B cell (primary cell): Measurements from ENCODE around the gene MLIP. TPM values are rescaled to one million over a fixed set of nuclear protein-coding genes. Genes with fewer than 3 reads are reported as not detected.

Source experiments
- ATAC-seq: fragments of 200-7000 bp; cut with Tn5 transposase; one replicate; pipeline ENCODE4 v1.10.0; 2021; ENCODE audit warnings: low read depth, mild to moderate bottlenecking, moderate number of reproducible peaks, moderate library complexity
- CTCF ChIA-PET: fragments of 350-600 bp; sonication (Branson Sonifier 250); formaldehyde crosslinking; loops from one replicate; lab custom pipeline; 2021; ENCODE audit warnings: antibody characterized with exemption, inconsistent platforms; lab: Charles Lee
- POLR2A ChIA-PET: fragments of 350-600 bp; sonication (Branson Sonifier 250); formaldehyde crosslinking; loops from one replicate; lab custom pipeline; 2021; ENCODE audit warnings: antibody characterized with exemption; lab: Charles Lee
- DNase-seq: peaks from one replicate; pipeline ENCODE4 v3.0.0; 2013
- H2AFZ ChIP-seq: 2 replicates; pipeline ENCODE4 v1.6.1; 2012; ENCODE audit warnings: mild to moderate bottlenecking, low read depth, low read length; ENCODE audit not compliant: insufficient read depth, poor library complexity, severe bottlenecking
- H3K27ac ChIP-seq, 2 donors: 1 replicate in 1 of 2; 2 replicates in 1 of 2; pipeline ENCODE4 v1.5.1; 2012 to 2013; ENCODE audit warnings: low read length in 2 of 2, mild to moderate bottlenecking in 2 of 2, moderate library complexity in 1 of 2
- H3K27me3 ChIP-seq, 4 experiments: fragments of 200-600 bp in 1 of 4; sonication (generic) in 1 of 4; replicated peaks in 1 of 4; 1 replicate in 2 of 4; 2 replicates in 2 of 4; pipeline versions ENCODE4 v1.6.1 to v1.7.0; 2013 to 2016; ENCODE audit warnings: low read length in 3 of 4, mild to moderate bottlenecking in 2 of 4, mixed read lengths in 1 of 4, moderate library complexity in 1 of 4; ENCODE audit not compliant: insufficient read depth in 4 of 4, control insufficient read depth in 3 of 4; ENCODE audit errors: control extremely low read depth in 1 of 4
- H3K36me3 ChIP-seq, 2 experiments: replicated peaks in 1 of 2; 1 replicate in 1 of 2; 2 replicates in 1 of 2; pipeline versions ENCODE4 v1.6.1 to v1.7.1; 2013; ENCODE audit warnings: low read length in 1 of 2; ENCODE audit not compliant: insufficient read depth in 2 of 2, control insufficient read depth in 1 of 2; ENCODE audit errors: control extremely low read depth in 1 of 2, extremely low read depth in 1 of 2
- H3K4me1 ChIP-seq, 2 donors: fragments of 200-600 bp in 1 of 2; sonication (generic) in 1 of 2; 1 replicate in 1 of 2; 2 replicates in 1 of 2; pipeline versions ENCODE4 v1.5.1 to v1.6.1; 2013 to 2017; ENCODE audit warnings: low read length in 2 of 2; ENCODE audit not compliant: control insufficient read depth in 2 of 2, insufficient read depth in 2 of 2
- H3K4me2 ChIP-seq: replicated peaks from 2 replicates; pipeline ENCODE3; 2012; ENCODE audit warnings: mild to moderate bottlenecking, low read depth, low read length; ENCODE audit not compliant: poor library complexity, severe bottlenecking
- H3K4me3 ChIP-seq, 5 experiments: fragments of 200-600 bp in 1 of 5; sonication (generic) in 1 of 5; 1 replicate in 3 of 5; 2 replicates in 2 of 5; pipeline versions ENCODE4 v1.5.1 to v1.7.0; 2011 to 2016; ENCODE audit warnings: low read length in 4 of 5, mild to moderate bottlenecking in 4 of 5, low read depth in 2 of 5, control low read depth in 1 of 5, moderate library complexity in 1 of 5; ENCODE audit not compliant: insufficient read depth in 1 of 5; ENCODE audit errors: control extremely low read depth in 1 of 5, extremely low read depth in 1 of 5
- H3K79me2 ChIP-seq: fragments of 200-600 bp; sonication (generic); one replicate; pipeline ENCODE4 v1.6.0; 2016; ENCODE audit warnings: low read length; ENCODE audit not compliant: control insufficient read depth, insufficient read depth
- H3K9ac ChIP-seq: fragments of 200-600 bp; sonication (generic); 2 replicates; pipeline ENCODE4 v1.6.1; 2017; ENCODE audit warnings: mild to moderate bottlenecking, low read length, moderate library complexity
- H3K9me3 ChIP-seq, 3 donors: one replicate each; pipeline versions ENCODE4 v1.6.1 to v1.7.1; 2013; ENCODE audit warnings: low read length in 2 of 3; ENCODE audit not compliant: control insufficient read depth in 2 of 3, insufficient read depth in 1 of 3; ENCODE audit errors: control extremely low read depth in 1 of 3
- H4K20me1 ChIP-seq: 2 replicates; pipeline ENCODE4 v1.6.0; 2012; ENCODE audit warnings: mild to moderate bottlenecking, low read length; ENCODE audit not compliant: insufficient read depth, control insufficient read depth, poor library complexity, severe bottlenecking
- H3K27ac Mint-ChIP-seq: one replicate; pipeline ENCODE4 v1.8.0; 2021; ENCODE audit warnings: mixed read lengths
- H3K27me3 Mint-ChIP-seq: one replicate; pipeline ENCODE4 v1.8.0; 2021; ENCODE audit warnings: mixed read lengths
- H3K4me1 Mint-ChIP-seq: one replicate; pipeline ENCODE4 v1.8.0; 2021; ENCODE audit warnings: mixed read lengths
- H3K4me3 Mint-ChIP-seq: one replicate; pipeline ENCODE4 v1.8.0; 2021; ENCODE audit warnings: mixed read lengths
- H3K9me3 Mint-ChIP-seq: one replicate; pipeline ENCODE4 v1.8.0; 2022; ENCODE audit warnings: mixed read lengths; ENCODE audit not compliant: insufficient read depth
- EZH2 ChIP-seq: IDR thresholded peaks from 2 replicates; pipeline ENCODE4 v1.6.1; 2012; ENCODE audit warnings: borderline replicate concordance, low read depth, mild to moderate bottlenecking, moderate library complexity, low read length; ENCODE audit not compliant: insufficient read depth, poor library complexity, severe bottlenecking
- WGBS: methylation state at CpG from one replicate; pipeline ENCODE4 v1.1.5; 2013; ENCODE audit warnings: missing lambda C conversion rate; ENCODE audit not compliant: insufficient coverage; 5-methylcytosine and 5-hydroxymethylcytosine counted together
- intact Hi-C: fragments of 100-400 bp; cut with micrococcal nuclease; formaldehyde crosslinking; loops from one replicate; pipeline ENCODE4 v1.10.0; 2022
- polyA plus RNA-seq: library from polyadenylated mRNA; depleted of rRNA; stranded (reverse); fragments of >200 nt; gene quantifications from 2 replicates; pipeline ENCODE4 v1.2.3, GENCODE V29; 2012
- total RNA-seq, 2 donors: library from RNA; stranded (reverse); fragments of 120-200 nt in 1 of 2; gene quantifications; 1 replicate in 1 of 2; 2 replicates in 1 of 2; pipeline versions ENCODE4 v1.2.3 to v1.2.4, GENCODE V29; 2013 to 2022
- TF ChIP-seq, protein P1 (sequence below): fragments of 200-600 bp; IDR thresholded peaks from one replicate; pipeline ENCODE4 v1.8.0; 2022; ENCODE audit warnings: antibody characterized with exemption, mild to moderate bottlenecking

The MLIP gene
- total and polyA plus RNA-seq, 2 donors (not counting 1 experiment from before 2014, with no cell fraction given) = not detected

DNA sequence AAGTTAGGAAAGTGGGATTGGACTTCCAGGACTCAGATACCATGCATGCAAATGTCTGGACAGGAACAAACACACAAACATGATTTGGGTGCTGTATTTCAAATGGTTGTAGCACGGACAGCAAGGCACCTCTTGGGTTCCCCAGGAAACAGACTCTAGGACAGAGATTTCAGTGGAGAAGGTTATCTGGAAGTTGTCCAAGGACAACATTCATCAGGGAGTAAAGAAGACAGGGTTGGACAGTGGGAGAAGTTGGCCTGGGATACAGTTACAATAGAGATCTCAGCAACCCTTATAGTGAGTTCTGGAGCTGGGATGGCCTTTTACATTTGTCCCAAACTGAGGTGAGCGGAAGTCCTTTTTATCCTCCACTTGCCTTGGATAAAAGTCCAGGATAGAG, 177.2 kb downstream of the MLIP start:
- whole genome bisulfite sequencing = 100% methylated on average over 1 of the region's 2 CpGs
- H3K27me3 Mint-ChIP-seq = no peaks in the 10 kb centered on the region
- Histone ChIP-seq H3K9ac (no peak overlapping the region), H4K20me1 (no peaks in the 10 kb centered on the region), H3K4me2 (no peak overlapping the region), H3K9me3 (no peaks in the 10 kb centered on the region), H3K27me3 (no peaks in the 10 kb centered on the region), H3K27ac (no peak overlapping the region), H3K4me3 (no peak overlapping the region), H2AFZ (no peak overlapping the region), H3K36me3 (no peaks in the 10 kb centered on the region), H3K79me2 (no peaks in the 10 kb centered on the region), H3K4me1 (no peaks in the 10 kb centered on the region)
- ChIA-PET POLR2A (no interaction called here), CTCF (no interaction called here)
- intact Hi-C loops = no loop called here
- no peak for TF ChIP-seq EZH2
- H3K27ac Mint-ChIP-seq = no peak overlapping the region
- H3K9me3 Mint-ChIP-seq = no peaks in the 10 kb centered on the region
- ATAC-seq = no peak
- peaks cover 9% of the 10 kb centered on the region for H3K4me1 Mint-ChIP-seq
- no peak overlapping the region for H3K4me3 Mint-ChIP-seq
- DNase-seq = no peak

DNA sequence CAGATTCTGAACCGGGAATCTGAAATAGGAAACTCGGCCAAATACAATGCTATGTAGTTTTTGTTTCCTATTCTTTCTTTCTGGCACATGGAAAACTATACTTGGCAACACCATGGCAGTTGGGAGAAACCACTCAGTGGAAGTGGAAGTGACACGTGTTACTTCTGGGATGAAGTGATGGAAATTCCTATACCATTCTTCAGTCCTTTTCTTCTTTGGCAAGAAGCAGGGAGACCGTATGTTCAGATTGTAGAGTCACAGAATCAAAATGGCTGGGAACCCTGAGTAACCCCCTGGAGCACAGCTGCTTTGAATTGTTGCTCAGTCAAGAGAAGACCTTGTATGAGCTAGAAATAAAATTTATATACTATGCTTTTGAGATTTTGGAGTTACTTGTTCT, 178.2 kb downstream of the MLIP start:
- ATAC-seq = no peak
- H4K20me1 ChIP-seq = no peaks in the 10 kb centered on the region
- H3K4me3 ChIP-seq = no peak overlapping the region
- Mint-ChIP-seq H3K4me3 (no peak overlapping the region), H3K27ac (no peak overlapping the region), H3K9me3 (no peaks in the 10 kb centered on the region), H3K27me3 (no peaks in the 10 kb centered on the region), H3K4me1 (peaks cover 9% of the 10 kb centered on the region)
- no peak overlapping the region for H2AFZ ChIP-seq
- intact Hi-C loops = no loop called here
- no peak for DNase-seq
- ChIA-PET POLR2A (no interaction called here), CTCF (no interaction called here)
- no peaks in the 10 kb centered on the region for H3K36me3 ChIP-seq
- no peaks in the 10 kb centered on the region for H3K9me3 ChIP-seq
- TF ChIP-seq, protein P1, sequence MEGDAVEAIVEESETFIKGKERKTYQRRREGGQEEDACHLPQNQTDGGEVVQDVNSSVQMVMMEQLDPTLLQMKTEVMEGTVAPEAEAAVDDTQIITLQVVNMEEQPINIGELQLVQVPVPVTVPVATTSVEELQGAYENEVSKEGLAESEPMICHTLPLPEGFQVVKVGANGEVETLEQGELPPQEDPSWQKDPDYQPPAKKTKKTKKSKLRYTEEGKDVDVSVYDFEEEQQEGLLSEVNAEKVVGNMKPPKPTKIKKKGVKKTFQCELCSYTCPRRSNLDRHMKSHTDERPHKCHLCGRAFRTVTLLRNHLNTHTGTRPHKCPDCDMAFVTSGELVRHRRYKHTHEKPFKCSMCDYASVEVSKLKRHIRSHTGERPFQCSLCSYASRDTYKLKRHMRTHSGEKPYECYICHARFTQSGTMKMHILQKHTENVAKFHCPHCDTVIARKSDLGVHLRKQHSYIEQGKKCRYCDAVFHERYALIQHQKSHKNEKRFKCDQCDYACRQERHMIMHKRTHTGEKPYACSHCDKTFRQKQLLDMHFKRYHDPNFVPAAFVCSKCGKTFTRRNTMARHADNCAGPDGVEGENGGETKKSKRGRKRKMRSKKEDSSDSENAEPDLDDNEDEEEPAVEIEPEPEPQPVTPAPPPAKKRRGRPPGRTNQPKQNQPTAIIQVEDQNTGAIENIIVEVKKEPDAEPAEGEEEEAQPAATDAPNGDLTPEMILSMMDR = no peak
- no peak for TF ChIP-seq EZH2
- H3K4me1 ChIP-seq = no peaks in the 10 kb centered on the region
- H3K4me2 ChIP-seq = no peak overlapping the region
- no peaks in the 10 kb centered on the region for H3K79me2 ChIP-seq
- no CpG with 5 or more reads among the region's 4 CpGs for WGBS
- no peak overlapping the region for H3K9ac ChIP-seq
- no peaks in the 10 kb centered on the region for H3K27me3 ChIP-seq
- H3K27ac ChIP-seq = no peak overlapping the region
